Peyer's patch (tissue), 4 donors: Measurements from ENCODE around the gene SFXN1.

Source experiments
- CTCF ChIP-seq, 6 experiments: fragments of 450-650 bp in 4 of 6; fragments of 200-600 bp in 2 of 6; sonication (generic) in 1 of 6; IDR thresholded peaks; one replicate each; pipeline ENCODE4 v1.5.1; 2017 to 2019; ENCODE audit warnings: antibody characterized with exemption in 6 of 6, mild to moderate bottlenecking in 3 of 6, moderate library complexity in 1 of 6
- POLR2A ChIP-seq, 2 donors: fragments of 450-650 bp; IDR thresholded peaks; one replicate each; pipeline ENCODE4 v1.5.1; 2017; ENCODE audit warnings: antibody characterized with exemption in 2 of 2, mild to moderate bottlenecking in 2 of 2, moderate library complexity in 2 of 2

GRCh38 chr5:175447571-175447970 lies 30.8 kb upstream of the SFXN1 start:
- no peak for TF ChIP-seq CTCF (IDR thresholded peaks at IDR 0.05)
- no peak for TF ChIP-seq POLR2A (IDR thresholded peaks at IDR 0.05)
